Ishikawa (cell line): Measurements from ENCODE around the gene RAD51B.

Experiments
- EP300 ChIP-seq: IDR thresholded peaks from 2 replicates; pipeline ENCODE4 v1.6.1; 2012; ENCODE audit warnings: borderline replicate concordance
- NFIC ChIP-seq: IDR thresholded peaks from 2 replicates; pipeline ENCODE4 v1.6.1; 2012
- RAD21 ChIP-seq: IDR thresholded peaks from 2 replicates; pipeline ENCODE4 v1.6.1; 2012; ENCODE audit warnings: low read depth
- ZBTB7A ChIP-seq: IDR thresholded peaks from 2 replicates; pipeline ENCODE4 v1.6.1; 2012; ENCODE audit warnings: low read depth
- TF ChIP-seq, protein P1 (sequence below): IDR thresholded peaks from 2 replicates; pipeline ENCODE4 v1.6.1; 2012; ENCODE audit warnings: low read depth, mild to moderate bottlenecking

- TF ChIP-seq NFIC, result no peak
- TF ChIP-seq EP300, result no peak
- TF ChIP-seq, protein P1, sequence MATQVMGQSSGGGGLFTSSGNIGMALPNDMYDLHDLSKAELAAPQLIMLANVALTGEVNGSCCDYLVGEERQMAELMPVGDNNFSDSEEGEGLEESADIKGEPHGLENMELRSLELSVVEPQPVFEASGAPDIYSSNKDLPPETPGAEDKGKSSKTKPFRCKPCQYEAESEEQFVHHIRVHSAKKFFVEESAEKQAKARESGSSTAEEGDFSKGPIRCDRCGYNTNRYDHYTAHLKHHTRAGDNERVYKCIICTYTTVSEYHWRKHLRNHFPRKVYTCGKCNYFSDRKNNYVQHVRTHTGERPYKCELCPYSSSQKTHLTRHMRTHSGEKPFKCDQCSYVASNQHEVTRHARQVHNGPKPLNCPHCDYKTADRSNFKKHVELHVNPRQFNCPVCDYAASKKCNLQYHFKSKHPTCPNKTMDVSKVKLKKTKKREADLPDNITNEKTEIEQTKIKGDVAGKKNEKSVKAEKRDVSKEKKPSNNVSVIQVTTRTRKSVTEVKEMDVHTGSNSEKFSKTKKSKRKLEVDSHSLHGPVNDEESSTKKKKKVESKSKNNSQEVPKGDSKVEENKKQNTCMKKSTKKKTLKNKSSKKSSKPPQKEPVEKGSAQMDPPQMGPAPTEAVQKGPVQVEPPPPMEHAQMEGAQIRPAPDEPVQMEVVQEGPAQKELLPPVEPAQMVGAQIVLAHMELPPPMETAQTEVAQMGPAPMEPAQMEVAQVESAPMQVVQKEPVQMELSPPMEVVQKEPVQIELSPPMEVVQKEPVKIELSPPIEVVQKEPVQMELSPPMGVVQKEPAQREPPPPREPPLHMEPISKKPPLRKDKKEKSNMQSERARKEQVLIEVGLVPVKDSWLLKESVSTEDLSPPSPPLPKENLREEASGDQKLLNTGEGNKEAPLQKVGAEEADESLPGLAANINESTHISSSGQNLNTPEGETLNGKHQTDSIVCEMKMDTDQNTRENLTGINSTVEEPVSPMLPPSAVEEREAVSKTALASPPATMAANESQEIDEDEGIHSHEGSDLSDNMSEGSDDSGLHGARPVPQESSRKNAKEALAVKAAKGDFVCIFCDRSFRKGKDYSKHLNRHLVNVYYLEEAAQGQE, result no peak
- TF ChIP-seq ZBTB7A, result no peak
- TF ChIP-seq RAD21, result no peak
These were observed 803.7 kb downstream of the RAD51B start for GRCh38 chr14:68623307-68623706.
